Measurements from ENCODE around the gene TMEM114. TPM values are rescaled to one million over a fixed set of nuclear protein-coding genes. Genes with fewer than 3 reads are reported as not detected.

The TMEM114 gene
- polyA plus RNA-seq, 10 donors = not detected

DNA sequence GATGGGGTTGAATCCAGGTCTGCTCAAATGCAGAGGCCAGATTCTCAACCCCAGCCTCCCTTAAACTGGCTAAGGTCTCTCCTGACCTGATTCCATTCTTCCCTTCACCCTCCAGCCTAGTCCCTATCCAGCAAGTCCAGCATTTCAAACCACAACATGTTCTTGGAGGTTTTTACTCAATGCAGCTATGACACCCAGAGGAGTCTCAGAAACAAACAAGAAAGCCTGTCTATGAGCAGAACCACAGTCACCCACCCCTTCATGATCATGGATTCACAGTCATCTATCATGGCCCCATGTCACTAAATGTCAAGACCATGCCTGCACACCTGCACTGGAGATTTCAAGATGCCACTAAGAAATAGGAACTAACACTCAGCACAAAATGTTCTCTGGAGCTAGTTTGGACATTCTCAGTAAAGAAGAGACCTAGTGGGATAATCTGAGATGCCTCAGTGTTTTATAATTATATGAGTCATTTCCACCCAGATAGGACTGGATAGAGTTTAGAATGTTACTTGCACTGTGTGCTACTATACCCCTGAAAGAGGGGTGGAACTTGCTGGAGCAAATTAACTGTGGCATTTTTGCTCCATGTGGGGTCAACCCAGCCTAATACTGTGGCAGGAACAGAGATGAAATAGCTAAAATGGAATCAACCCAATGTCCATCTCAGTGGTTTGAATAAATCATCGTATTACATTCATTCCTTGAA lies 21.7 kb upstream of the TMEM114 start:
- DNase-seq = no peak

DNA sequence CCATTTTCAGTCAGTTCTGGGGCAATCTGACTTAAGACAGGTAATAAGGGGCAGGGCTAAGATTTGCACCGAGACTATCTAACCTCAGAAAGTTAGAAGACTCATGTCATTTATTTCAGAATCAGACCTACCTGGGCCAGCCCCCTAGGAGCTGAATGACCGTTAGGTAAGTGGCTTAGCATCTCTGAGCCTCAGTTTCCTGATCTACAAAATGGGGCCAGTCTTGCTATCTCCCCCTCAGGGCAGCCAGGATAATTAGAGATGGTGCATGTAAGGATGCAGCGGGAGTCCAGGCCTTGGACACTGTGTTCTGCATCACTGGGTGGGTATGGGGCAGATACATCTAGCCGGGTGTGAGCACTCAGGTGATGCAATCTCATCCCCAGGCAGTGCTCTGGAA lies 20.8 kb upstream of the TMEM114 start:
- DNase-seq = no peak

DNA sequence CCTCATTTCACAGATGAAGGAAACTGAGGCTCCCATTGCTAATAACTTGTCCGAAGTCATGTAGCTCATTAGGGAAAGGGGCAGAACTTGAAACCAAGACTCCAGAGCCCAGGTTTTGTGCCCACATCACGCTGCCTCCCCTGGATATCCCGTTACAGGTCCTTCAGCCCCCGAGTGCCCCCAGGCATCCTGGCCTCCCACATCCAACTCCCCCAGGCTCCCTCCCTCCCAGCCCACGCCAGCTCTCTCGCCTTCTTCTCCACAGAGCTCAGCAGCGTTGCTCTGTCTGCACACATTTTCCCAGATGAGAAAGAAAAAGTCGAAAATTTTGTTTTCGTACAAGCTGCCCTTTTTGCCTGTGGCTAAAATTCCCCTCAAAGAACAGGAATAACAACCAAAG lies 16.9 kb upstream of the TMEM114 start:
- DNase-seq = no peak

DNA sequence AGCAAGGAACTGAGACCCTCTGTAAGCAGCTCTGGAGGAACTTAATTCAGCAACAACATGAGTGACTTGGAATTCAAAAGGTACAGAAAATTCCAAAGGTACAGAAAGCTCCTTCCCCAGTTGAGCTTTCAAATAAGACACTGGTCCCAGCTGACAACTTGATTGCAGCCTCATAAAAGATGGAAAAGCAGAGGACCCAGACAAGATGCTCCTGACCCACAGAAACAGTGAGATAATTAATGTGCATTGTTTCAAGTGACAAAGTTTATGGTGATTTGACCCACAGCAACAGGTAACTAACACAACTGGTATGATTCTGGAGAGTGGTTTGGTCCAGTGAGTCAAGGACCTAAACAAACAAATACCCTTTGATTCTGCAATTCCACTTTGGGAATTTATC lies 15.2 kb upstream of the TMEM114 start:
- no peak for DNase-seq

DNA sequence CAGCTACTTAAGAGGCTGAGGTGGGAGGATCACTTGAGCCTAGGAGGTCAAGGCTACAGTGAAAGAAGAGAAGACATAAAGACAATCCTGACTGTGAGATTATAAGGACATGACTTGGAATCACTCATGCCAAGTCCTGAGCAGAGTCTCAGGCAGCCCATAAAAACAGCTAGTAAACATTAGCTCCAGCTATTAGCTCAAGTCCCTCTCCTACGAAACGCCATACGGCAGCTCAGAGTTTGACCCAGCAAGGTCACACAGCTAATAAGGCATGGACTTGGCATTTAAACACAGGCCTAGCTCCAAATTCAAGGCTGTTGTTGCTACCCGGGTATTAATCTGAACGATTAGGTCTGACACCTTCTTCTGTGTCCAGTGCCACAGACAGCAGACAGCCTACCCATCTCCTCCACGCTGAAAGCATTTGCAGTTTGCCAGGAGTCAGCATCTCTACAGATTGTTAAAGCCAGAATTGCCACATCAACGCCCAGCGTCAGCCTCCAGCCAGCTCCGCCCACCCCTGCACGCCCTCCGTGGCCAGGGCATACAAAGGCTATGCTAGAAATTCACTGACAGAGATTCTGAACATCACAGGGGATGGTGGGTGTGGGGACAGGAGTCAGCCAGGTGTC lies 9.9 kb upstream of the TMEM114 start:
- no peak for DNase-seq

DNA sequence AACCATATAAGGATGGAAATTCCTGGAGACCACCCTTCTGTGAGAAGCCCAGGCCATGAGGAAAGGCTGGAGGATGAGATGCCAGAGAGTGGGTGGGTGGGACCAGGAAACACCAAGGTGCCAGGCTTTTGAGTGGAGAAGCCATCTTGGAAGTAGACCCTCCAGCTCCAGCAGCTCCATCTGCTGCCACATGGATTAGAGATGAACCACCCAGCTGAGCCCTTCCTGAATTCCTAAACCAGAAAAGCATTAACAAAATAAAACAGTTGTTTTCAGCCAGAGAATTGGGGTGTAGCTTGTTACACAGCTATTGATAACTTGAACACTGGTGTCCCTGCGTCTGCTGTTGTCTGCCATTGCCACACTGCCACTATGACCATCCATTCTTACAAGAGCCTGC lies 6.3 kb upstream of the TMEM114 start:
- DNase-seq = no peak

DNA sequence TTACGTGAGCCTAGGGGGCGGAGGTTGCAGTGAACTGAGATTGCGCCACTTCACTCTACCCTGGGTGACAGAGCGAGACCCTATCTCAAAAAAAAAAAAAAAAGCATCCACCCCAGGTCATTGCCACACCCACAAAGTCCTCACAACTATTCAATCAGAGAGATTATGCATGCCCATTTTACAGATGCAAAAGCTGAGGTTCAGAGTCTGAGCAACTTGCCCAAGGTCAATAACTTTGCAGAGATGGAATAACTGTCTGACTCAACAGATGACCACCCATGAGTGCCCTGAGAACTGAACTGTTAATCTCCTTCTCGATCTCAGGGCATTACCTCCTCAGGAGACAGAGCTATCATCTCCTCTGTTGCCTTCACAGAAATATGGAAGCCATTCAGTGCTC lies 5.5 kb upstream of the TMEM114 start:
- no peak for DNase-seq

DNA sequence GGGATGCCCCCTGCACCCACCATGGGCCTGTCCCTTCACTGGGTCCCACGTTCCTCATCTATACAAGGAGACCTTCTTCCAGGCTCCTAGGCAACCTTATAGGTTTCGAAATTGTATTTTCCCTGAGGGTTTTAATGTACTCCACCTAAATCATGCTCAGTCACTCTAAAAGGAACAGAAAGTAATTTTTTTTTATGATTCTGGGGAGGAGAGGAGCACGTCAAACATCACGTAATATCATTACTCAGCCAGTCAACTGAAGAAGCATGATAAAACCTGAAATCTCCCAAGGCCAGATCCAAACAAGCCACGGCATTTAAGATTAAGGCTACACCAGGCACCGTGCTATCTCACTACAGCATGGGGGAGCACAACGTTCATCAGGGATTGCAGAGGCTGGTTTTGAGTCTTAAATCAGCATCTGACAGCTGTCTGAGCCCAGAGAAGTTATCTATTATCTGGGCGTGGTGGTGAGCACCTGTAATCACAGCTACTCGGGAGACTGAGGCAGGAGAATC lies 3.9 kb upstream of the TMEM114 start:
- no peak for DNase-seq

DNA sequence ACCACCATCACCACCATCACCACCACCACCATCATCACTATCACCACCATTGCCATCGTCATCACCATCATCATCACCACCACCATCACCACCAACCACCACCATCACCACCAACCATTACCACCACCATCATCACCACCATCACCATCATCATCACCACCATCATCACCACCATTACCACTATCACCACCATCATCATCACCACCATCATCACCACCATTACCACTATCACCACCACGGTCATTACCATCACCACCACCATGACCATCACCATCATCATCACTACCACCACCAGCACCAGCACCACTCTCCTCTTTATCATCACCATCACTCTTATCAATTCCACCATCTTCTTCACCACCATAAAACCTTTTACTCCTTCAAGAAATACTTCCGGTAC lies 1.1 kb upstream of the TMEM114 start:
- DNase-seq = no peak

DNA sequence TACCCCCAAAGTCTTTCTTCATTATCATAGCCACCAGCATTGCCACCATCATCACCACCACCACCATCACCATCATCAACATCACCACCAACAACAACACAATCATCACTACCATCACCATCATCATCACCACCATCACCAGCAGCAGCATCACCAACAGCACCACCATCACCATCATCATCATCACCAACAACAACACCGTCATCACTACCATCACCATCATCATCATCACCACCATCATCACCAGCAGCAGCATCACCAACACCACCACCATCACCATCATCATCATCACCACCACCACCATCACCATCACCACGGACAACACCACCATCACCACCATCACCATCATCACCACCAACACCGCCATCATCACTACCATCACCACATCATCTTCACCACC lies 500 bp upstream of the TMEM114 start:
- no peak for DNase-seq

DNA sequence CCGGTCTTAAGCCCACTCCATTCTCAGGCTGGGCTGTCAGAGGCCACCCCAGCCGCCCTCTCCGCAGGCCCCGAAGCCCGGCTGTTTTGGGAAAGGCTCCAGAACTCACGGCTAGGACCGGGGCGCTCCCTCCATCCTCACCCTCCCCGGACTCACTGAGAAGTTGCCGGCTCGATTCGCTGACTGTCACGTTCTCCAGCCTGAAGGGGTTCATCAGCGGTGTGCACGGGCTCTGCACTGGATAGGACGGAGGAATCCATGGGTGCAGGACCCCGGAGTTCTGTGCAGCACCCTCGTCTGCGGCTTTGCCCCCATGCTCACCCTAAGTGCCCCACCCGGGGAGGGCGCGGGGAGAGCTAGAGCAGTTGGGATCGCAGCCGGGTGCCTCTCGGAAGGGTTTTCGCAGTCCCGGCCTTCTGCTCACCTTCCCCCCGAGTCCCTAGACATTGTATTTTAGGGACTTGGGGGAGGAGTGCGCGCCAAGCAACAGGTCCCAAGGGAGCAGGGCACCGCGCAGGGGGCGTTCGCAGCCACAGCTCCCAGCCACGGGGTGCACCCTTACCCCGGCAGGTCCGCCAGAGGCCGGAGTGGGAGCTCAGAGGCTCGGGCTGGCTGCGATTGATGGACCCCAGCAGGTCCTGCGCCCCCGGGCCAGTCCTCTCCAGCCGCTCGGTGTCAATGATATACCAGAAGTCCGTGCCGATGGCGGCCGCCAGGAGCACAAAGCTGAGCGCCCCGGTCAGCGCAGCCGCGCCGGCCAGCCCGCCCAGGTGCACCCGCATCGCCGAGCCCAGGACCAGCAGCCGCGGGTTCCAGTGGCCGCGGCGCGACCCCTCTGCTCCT lies 1.0 kb downstream of the TMEM114 start:
- DNase-seq = no peak

DNA sequence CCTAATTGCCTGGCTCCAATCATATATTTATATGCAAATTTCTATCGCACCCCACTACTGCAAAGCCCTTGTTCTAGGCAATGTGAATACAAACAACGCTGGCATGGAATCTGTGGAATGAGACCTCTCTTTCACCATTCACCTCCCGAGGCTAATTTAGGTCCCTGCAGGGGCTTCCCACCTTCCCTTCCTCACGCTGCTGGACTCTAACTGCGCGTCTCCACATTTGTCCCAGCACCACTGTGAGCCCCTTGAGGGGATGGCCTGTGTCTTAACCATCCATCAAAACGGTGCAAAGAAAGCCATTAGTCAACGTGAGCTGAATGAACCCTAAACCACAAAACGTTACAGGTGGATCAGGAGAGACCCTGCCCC lies 1.6 kb downstream of the TMEM114 start:
- DNase-seq = no peak

DNA sequence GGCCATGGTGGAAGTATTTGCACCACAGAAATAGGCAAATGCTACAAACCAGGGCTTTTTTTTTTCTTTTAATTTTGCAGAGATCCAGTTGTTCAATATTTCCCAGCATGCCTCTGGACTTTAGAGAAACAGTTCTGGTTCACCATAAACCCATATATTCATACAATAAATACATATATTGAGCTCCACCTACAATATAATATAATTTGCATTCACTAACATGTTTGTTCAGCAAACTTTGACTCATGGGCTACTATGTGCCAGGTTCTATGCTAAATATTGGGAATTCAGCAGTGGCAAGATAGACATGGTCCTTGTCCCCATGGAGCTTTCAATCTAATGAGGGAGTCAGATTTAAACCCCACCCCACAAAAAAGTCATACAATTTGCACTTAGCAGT lies 3.2 kb downstream of the TMEM114 start:
- no peak for DNase-seq

DNA sequence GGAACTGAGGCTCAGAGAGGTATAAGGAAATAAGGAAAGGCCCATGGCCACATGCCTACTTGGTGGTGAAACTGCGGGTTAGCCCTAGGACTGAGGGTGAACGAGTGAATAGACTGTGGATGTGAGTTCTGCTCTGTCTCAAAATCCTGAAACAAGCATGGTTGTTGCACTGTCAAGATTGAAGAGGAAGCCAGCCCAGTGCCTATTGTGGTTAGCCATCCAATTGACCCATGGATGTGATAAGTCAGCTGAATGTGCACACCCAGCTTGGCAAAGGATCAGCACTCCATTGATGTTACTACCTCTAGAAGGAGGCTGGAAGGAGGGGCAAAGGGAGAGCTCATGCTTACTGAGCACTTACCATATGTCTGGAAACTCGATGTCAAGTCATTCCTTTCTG lies 4.5 kb downstream of the TMEM114 start:
- DNase-seq = no peak

DNA sequence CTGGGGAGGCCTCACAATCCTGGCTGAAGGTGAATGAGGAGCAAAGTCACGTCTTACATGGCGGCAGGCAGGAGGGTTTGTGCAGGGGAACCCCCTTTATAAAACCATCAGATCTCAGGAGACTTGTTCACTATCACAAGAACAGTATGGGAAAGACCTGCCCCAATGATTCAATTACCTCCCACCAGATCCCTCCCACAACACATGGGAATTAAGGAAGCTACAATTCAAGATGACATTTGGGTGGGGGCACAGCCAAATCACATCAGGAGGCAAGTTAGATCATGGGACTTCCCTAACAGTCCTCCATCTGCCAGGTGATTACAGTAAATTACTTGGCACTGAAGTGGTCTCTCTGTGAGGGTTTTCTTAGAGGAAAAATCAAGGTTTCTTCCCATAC lies 5.3 kb downstream of the TMEM114 start:
- DNase-seq = no peak

DNA sequence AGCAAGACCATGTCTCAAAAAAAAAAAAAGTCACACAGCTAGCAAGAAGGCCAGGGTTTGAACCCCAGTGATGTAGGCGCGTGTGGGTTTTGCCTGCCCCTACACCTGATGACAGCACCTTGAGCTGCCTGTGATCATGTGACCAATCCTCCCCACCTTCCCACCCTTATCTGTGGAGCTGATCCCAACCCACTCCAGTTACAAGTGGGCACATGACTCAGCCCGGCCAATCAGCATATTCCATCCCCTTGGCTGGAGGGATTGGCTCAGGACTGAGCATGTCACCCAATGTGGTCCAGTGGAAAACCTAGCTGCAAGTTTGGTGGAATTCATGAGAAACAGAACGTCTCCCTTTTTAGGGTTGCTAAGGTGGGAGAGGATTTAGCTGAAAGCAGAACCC lies 6.6 kb downstream of the TMEM114 start:
- no peak for DNase-seq

DNA sequence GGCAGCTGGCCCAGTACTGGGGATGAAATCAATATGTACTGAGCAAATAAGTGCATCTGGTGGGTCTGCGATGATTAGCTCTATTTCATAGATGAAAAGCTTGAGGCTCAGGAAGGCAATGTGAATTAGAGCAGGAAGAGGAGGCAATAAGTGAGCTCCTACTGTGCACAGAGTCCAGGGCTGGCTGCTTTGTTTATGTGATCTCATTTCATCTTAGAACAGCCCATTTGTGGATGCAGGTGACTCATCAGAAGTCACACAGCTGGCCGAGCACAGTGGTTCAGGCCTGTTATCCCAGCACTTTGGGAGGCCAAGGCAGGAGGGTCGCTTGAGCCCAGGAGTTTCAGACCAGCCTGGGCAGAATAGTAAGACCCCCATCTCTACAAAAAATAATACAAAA lies 7.1 kb downstream of the TMEM114 start:
- no peak for DNase-seq

DNA sequence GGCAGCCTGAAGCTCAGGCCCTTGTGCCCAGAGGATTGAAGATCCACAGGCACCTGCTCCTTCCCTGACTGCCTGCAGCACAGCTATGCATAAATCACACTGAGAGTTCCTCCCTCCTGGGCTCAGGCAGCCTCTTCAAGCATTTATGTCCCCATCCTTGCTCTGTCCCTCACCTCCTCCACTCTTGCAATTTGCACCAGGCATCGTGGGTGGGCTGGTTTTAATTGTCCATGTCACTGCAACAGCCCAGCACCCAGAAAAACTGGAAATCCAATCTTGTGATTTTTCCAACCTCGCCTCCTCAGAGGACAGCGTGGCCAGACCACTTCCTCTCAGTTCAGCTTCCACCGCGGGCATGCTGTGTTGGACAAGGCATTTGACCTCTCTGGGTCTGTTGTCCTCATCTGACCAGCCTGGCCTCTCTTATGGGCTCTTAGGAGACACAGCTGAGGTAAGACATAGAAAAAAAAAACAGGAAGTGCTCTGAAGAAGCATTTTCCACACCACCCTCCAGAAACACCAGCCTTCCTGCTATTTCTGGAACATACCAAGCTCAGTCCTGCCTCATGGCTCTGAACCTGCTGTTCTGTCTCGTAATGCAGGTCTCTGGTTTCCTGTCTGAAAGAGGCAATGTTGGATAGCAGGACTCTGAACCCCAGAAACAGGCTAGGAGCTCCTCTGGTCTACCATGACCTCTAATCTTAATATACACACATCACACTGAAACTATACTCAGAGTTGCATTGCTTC lies 8.3 kb downstream of the TMEM114 start:
- no peak for DNase-seq

DNA sequence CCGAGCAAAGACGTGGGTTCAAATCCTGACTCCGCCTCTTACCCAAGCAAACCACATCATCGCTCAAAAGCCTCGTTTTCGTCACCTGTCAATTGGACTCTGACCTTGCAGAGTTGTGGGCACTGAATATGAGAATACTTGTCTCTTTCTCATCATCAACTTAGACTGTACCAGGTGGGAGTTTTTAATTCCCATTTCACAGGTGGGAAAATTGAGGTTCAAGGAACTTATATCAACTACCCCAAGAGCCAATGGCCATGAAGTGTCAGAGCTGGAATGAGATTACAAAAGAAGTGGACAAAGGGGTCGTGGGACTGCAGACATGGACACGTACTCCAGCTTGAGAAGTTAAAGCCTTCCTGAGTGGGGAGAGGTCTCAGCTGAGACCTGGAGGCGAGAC lies 10.8 kb downstream of the TMEM114 start:
- DNase-seq = no peak

DNA sequence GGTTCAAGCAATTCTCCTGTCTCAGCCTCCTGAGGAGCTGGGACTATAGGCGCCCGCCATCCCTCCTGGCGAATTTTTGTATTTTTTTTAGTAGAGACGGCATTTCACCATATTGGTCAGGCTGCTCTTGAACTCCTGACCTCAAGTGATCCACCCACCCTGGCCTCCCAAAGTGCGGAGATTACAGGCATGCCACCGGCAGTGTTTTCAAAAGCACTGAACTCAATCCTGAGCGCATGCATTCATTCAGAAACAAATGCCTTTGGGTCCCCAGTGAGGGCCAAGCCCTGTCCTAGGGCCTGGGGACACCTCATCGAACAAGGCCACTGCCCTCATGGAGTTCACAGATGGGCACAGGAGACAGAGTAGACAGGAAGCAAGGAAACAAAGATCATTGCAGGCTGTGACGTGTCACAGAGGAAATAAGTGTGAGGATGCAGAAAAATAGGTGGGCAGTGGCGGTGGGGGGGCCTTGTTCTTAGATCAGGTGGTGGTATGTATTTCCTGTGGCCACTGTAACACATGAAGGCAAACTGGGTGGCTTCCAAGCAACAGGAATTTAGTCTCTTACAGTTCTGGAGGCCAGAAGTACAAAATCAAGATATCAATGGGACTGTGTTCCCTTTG lies 12.5 kb downstream of the TMEM114 start:
- DNase-seq = no peak

DNA sequence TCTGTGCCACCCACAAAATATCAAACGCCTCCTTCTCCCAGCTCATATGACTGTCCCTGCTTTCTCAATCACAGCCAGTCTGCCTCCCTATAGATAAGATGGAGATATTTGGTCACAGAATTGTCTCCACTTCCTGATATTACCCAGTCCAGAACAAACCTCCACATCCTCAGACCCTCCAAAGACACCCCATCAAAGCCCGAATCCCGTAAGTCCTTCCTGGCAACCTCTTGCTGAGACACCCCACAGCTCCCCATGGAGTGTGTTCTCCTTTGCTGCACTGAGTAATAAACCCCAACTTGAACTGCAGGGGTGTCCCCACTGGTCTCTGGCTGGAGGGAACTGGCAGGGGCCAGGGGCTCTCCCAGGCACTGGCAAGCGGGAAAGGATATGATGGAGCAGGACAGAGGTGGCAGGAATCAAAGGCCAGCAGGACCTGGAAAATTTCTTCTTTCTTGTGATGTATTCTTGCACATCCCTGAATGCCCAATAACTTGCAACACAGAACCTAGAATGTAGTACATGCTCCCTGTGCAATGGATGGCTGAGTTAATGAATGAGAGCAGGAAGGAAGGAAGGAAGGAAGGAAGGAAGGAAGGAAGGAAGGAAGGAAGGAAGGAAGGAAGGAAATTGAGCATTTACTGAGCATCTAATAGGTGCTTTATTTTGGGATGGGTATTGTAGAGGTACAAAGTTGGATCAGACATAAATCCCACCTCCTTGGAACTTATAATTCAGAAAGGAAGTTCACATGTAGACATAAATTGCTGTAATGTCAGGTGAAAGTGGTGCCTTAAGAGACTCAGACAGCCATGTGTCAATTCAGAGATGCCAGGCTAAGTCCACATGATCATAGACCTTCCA lies 13.9 kb downstream of the TMEM114 start:
- DNase-seq = no peak

Data from muscle of back (tissue), 11 donors.